OCI-LY1 (cell line): ENCODE measurements around the gene COPB2.

Source experiments
- H2AFZ ChIP-seq: fragments of 200-600 bp; sonication (generic), shearing (Covaris generic); 2 replicates; pipeline ENCODE4 v1.6.0; 2014; ENCODE audit warnings: antibody characterized with exemption, mild to moderate bottlenecking, low read length
- H3F3A ChIP-seq: fragments of 200-600 bp; sonication (generic), shearing (Covaris generic); 2 replicates; pipeline ENCODE4 v1.6.0; 2014; ENCODE audit warnings: mild to moderate bottlenecking, antibody characterized with exemption, low read length, moderate library complexity; ENCODE audit not compliant: insufficient read depth
- H3K27ac ChIP-seq: fragments of 200-600 bp; sonication (generic); 2 replicates; pipeline ENCODE4 v1.5.1; 2014; ENCODE audit warnings: low read length, mixed run types, mild to moderate bottlenecking, low read depth; ENCODE audit not compliant: poor library complexity, severe bottlenecking
- H3K27me3 ChIP-seq: fragments of 200-600 bp; sonication (generic); 2 replicates; pipeline ENCODE4 v1.6.0; 2014; ENCODE audit warnings: antibody characterized with exemption, mild to moderate bottlenecking, low read length, moderate library complexity; ENCODE audit not compliant: insufficient read depth
- H3K36me3 ChIP-seq: fragments of 200-600 bp; sonication (generic); 2 replicates; pipeline ENCODE4 v1.6.1; 2014; ENCODE audit warnings: mild to moderate bottlenecking, antibody characterized with exemption, low read length, moderate library complexity, mixed read lengths; ENCODE audit not compliant: insufficient read depth
- H3K4me1 ChIP-seq: fragments of 200-600 bp; sonication (generic); 2 replicates; pipeline ENCODE4 v1.5.1; 2014; ENCODE audit warnings: mild to moderate bottlenecking, low read length, moderate library complexity; ENCODE audit not compliant: insufficient read depth, severe bottlenecking
- H3K4me2 ChIP-seq: fragments of 200-600 bp; sonication (generic), shearing (Covaris generic); 2 replicates; pipeline ENCODE4 v1.6.1; 2014; ENCODE audit warnings: low read length
- H3K4me3 ChIP-seq: fragments of 200-600 bp; sonication (generic); 2 replicates; pipeline ENCODE4 v1.5.1; 2014; ENCODE audit warnings: low read length, low read depth, mild to moderate bottlenecking, mixed read lengths; ENCODE audit not compliant: poor library complexity, severe bottlenecking
- H3K79me2 ChIP-seq: fragments of 200-600 bp; shearing (Covaris generic); 2 replicates; pipeline ENCODE4 v1.6.1; 2016; ENCODE audit warnings: mixed run types, low read length, mixed read lengths; ENCODE audit not compliant: insufficient read depth
- H3K9ac ChIP-seq: fragments of 200-600 bp; sonication (generic), shearing (Covaris generic); 2 replicates; pipeline ENCODE4 v1.6.1; 2014; ENCODE audit warnings: mild to moderate bottlenecking, low read length, mixed read lengths
- H3K9me2 ChIP-seq: fragments of 200-600 bp; sonication (generic), shearing (Covaris generic); 2 replicates; pipeline ENCODE4 v1.6.1; 2014; ENCODE audit warnings: low read depth, mild to moderate bottlenecking, low read length, mixed read lengths
- H3K9me3 ChIP-seq: fragments of 200-600 bp; shearing (Covaris generic); 2 replicates; pipeline ENCODE4 v1.6.1; 2014; ENCODE audit warnings: low read length, mixed read lengths
- H4K20me1 ChIP-seq: fragments of 200-600 bp; sonication (generic), shearing (Covaris generic); 2 replicates; pipeline ENCODE4 v1.6.0; 2016; ENCODE audit warnings: mild to moderate bottlenecking, low read length; ENCODE audit not compliant: insufficient read depth
- CTCF ChIP-seq: fragments of 200-600 bp; sonication (generic), shearing (Covaris generic); IDR thresholded peaks from 2 replicates; pipeline ENCODE4 v1.5.1; 2017; ENCODE audit warnings: mild to moderate bottlenecking, antibody characterized with exemption, low read length, moderate library complexity, mixed read lengths
- EZH2 ChIP-seq: fragments of 200-600 bp; sonication (generic), shearing (Covaris generic); IDR thresholded peaks from 2 replicates; pipeline ENCODE4 v1.8.0; 2017; ENCODE audit warnings: borderline replicate concordance, mixed run types, mild to moderate bottlenecking, antibody characterized with exemption, low read length, moderate library complexity, mixed read lengths

The COPB2 gene

GRCh38 chr3:139326131-139326530 is 63.3 kb downstream of the COPB2 start:
- Histone ChIP-seq H3K36me3 (no peaks in the 10 kb centered on the region), H3K79me2 (no peaks in the 10 kb centered on the region), H3K27ac (no peak overlapping the region), H3K4me2 (no peak overlapping the region), H3K27me3 (peaks cover 11% of the 10 kb centered on the region; the same call in 1 of the 2 replicates), H3K4me3 (no peak overlapping the region), H3K9ac (no peak overlapping the region), H3K4me1 (peaks cover 3% of the 10 kb centered on the region), H3K9me3 (no peaks in the 10 kb centered on the region), H3K9me2 (no peaks in the 10 kb centered on the region), H3F3A (no peaks in the 10 kb centered on the region), H2AFZ (no peak overlapping the region), H4K20me1 (no peaks in the 10 kb centered on the region)
- TF ChIP-seq EZH2 (no peak), CTCF (no peak)

- H3K4me3 ChIP-seq: no peak overlapping the region
- H3K27ac ChIP-seq: no peak overlapping the region
- H3K79me2 ChIP-seq: no peaks in the 10 kb centered on the region
- no peak overlapping the region for H2AFZ ChIP-seq
- peaks cover 3% of the 10 kb centered on the region for H3K4me1 ChIP-seq
- H3F3A ChIP-seq: no peaks in the 10 kb centered on the region
- H3K27me3 ChIP-seq: peaks cover 11% of the 10 kb centered on the region; the same call in 1 of the 2 replicates
- no peak for TF ChIP-seq CTCF
- no peak for TF ChIP-seq EZH2
- H3K9me2 ChIP-seq: no peaks in the 10 kb centered on the region
- H3K36me3 ChIP-seq: no peaks in the 10 kb centered on the region
- no peak overlapping the region for H3K4me2 ChIP-seq
- no peak overlapping the region for H3K9ac ChIP-seq
- no peaks in the 10 kb centered on the region for H3K9me3 ChIP-seq
- H4K20me1 ChIP-seq: no peaks in the 10 kb centered on the region
Measured at GRCh38 chr3:139325551-139325950, 63.9 kb downstream of the COPB2 start.

GRCh38 chr3:139324456-139324855 is 65.0 kb downstream of the COPB2 start:
- Histone ChIP-seq H3K27me3 (peaks cover 11% of the 10 kb centered on the region; the same call in 1 of the 2 replicates), H3K4me2 (no peak overlapping the region), H3K4me3 (no peak overlapping the region), H3K36me3 (no peaks in the 10 kb centered on the region), H3K79me2 (no peaks in the 10 kb centered on the region), H3K9me3 (no peaks in the 10 kb centered on the region), H4K20me1 (no peaks in the 10 kb centered on the region), H3K4me1 (peaks cover 3% of the 10 kb centered on the region), H3K9ac (no peak overlapping the region), H3K9me2 (no peaks in the 10 kb centered on the region), H2AFZ (no peak overlapping the region), H3K27ac (no peak overlapping the region), H3F3A (no peaks in the 10 kb centered on the region)
- TF ChIP-seq EZH2 (no peak), CTCF (no peak)
